Kidney (tissue), 14 donors: ENCODE data around the gene AGTRAP. TPM values are rescaled to one million over a fixed set of nuclear protein-coding genes. Genes with fewer than 3 reads are reported as not detected.

ENCODE experiments used
- DNase-seq, 5 donors: peaks; one replicate each; pipeline ENCODE4 v3.0.0-alpha.2; 2013 to 2020
- FAIRE-seq: peaks from 2 replicates; lab custom pipeline; 2012; peaks lifted over from hg19 to GRCh38; lab: Jason Lieb, UNC
- H3K27ac ChIP-seq, 2 donors: one replicate each; pipeline ENCODE4 v1.7.0; 2013; ENCODE audit warnings: low read depth in 2 of 2, low read length in 2 of 2, inconsistent platforms in 1 of 2
- H3K27me3 ChIP-seq: one replicate; pipeline ENCODE4 v1.7.1; 2013; ENCODE audit warnings: low read length, inconsistent platforms; ENCODE audit not compliant: control insufficient read depth, insufficient read depth
- H3K36me3 ChIP-seq, 3 donors: one replicate each; pipeline versions ENCODE4 v1.7.0 to v1.7.1; 2013; ENCODE audit warnings: low read length in 3 of 3, control low read depth in 1 of 3, inconsistent platforms in 1 of 3; ENCODE audit not compliant: insufficient read depth in 3 of 3, control insufficient read depth in 2 of 3
- H3K4me1 ChIP-seq, 3 donors: one replicate each; pipeline versions ENCODE4 v1.7.0 to v1.7.1; 2013; ENCODE audit warnings: low read length in 3 of 3, inconsistent platforms in 1 of 3, low read depth in 1 of 3; ENCODE audit not compliant: control insufficient read depth in 2 of 3, insufficient read depth in 2 of 3
- H3K4me3 ChIP-seq, 3 donors: one replicate each; pipeline versions ENCODE4 v1.7.0 to v1.8.1; 2013; ENCODE audit warnings: low read length in 3 of 3, control low read depth in 1 of 3, inconsistent platforms in 1 of 3
- H3K9ac ChIP-seq, 3 donors: one replicate each; pipeline versions ENCODE4 v1.7.0 to v1.7.1; 2013; ENCODE audit warnings: low read length in 3 of 3, control low read depth in 1 of 3, inconsistent platforms in 1 of 3
- H3K9me3 ChIP-seq, 3 donors: one replicate each; pipeline versions ENCODE4 v1.7.0 to v1.7.1; 2013; ENCODE audit warnings: low read length in 3 of 3, control low read depth in 1 of 3, inconsistent platforms in 1 of 3; ENCODE audit not compliant: control insufficient read depth in 2 of 3, insufficient read depth in 1 of 3
- CTCF ChIP-seq: IDR thresholded peaks from 3 replicates; pipeline ENCODE4 v1.5.1; 2012; ENCODE audit warnings: mild to moderate bottlenecking, moderate library complexity, borderline replicate concordance; ENCODE audit not compliant: insufficient read depth; ENCODE audit errors: extremely low read depth
- intact Hi-C: fragments of 100-400 bp; cut with DNase I; formaldehyde crosslinking; loops from one replicate; pipeline ENCODE4 v1.11.1; 2022
- polyA plus RNA-seq: library from polyadenylated mRNA; stranded (reverse); fragments of 350-450 nt; fragmentation: Illumina TruSeq; extraction: RNeasy Lipid Tissue Mini Kit (QIAGEN cat#74804); gene quantifications from one replicate; pipeline ENCODE4 v1.2.3, GENCODE V29; 2014; ENCODE audit warnings: low read depth, low replicate concordance; ENCODE audit not compliant: insufficient read depth
- total RNA-seq: library from RNA; stranded (reverse); fragmentation: NEBNext Ultra II Directional; extraction: Animal tissue kit (Norgen Biotek cat#: 25700); gene quantifications from one replicate; pipeline ENCODE4 v1.2.1, GENCODE V29; 2021
- donor health status: control.
- donor health status: control.
- donor health status: control.
- donor health status: control.
- donor health status: control.
- donor health status: DM: yes; HTN: yes; CAD: no.
- donor health status: Normal renal cell carcinoma (clear cell type).

The AGTRAP gene
- total and polyA plus RNA-seq, 2 donors from 2014 or later: 66.1 to 140 TPM

DNA sequence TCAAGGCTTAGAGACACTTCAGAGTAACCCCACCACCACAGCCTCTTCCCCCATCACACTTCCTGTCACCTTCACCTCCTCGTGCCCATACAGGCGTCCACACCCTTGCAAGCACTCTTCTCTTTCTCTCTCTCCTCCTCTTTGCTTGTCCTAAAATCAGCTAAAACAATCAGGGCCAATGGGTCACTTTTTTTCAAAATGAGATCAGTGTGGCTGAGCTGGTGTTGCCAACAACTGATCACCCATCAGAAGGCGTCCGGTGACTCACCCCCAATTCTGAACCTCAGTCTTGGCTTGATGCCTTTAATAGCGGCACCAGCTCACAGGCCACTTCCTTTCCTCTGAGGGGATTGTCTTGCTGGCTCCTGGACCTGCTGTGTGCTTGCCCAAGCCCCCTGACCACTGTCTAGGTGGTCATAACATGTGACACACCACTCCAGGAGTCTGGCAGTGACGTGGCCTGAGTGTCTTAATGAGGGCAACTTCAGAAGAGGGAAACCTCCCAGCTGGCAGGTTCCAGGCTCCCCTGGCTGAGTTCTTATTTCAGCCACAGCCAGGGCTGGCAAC is 42.8 kb upstream of the AGTRAP start:
- H3K27me3 ChIP-seq: peaks cover 2% of the 10 kb centered on the region
- no peaks in the 10 kb centered on the region for H3K9me3 ChIP-seq
- H3K36me3 ChIP-seq: no peaks in the 10 kb centered on the region
- H3K27ac ChIP-seq: no peak overlapping the region
- peaks cover 0 to 7% (median 0%) of the 10 kb centered on the region in 3 donors for H3K4me1 ChIP-seq
- FAIRE-seq (no peak), DNase-seq (no peak)
- TF ChIP-seq CTCF: no peak
- intact Hi-C loops: no loop called here
- no peak overlapping the region for H3K4me3 ChIP-seq
- no peak overlapping the region for H3K9ac ChIP-seq

- H3K4me3 ChIP-seq: no peak overlapping the region
- H3K27ac ChIP-seq: no peak overlapping the region
- peaks cover 0 to 7% (median 0%) of the 10 kb centered on the region in 3 donors for H3K4me1 ChIP-seq
- H3K27me3 ChIP-seq: peaks cover 2% of the 10 kb centered on the region
- FAIRE-seq (no peak), DNase-seq (no peak)
- H3K9me3 ChIP-seq: no peaks in the 10 kb centered on the region
- H3K36me3 ChIP-seq: no peaks in the 10 kb centered on the region
- TF ChIP-seq CTCF: no peak
- H3K9ac ChIP-seq: no peak overlapping the region
- intact Hi-C loops: no loop called here
These were observed 42.0 kb upstream of the AGTRAP start for GRCh38 chr1:11693917-11694316.

- FAIRE-seq (no peak), DNase-seq (no peak)
- intact Hi-C loops: no loop called here
- Histone ChIP-seq H3K36me3 (no peaks in the 10 kb centered on the region), H3K27ac (no peak overlapping the region), H3K27me3 (peaks cover 2% of the 10 kb centered on the region), H3K4me3 (no peak overlapping the region), H3K9ac (no peak overlapping the region), H3K4me1 (peaks cover 0 to 3% (median 0%) of the 10 kb centered on the region in 3 donors), H3K9me3 (no peaks in the 10 kb centered on the region)
- no peak for TF ChIP-seq CTCF
These were observed 40.1 kb upstream of the AGTRAP start for GRCh38 chr1:11695861-11696260.
